AML-193 (cell line): ENCODE results near the gene CD177.
"Not testable (repeated sequence)": the region's sequence is repeated elsewhere in the genome, so short reads cannot be mapped to it uniquely, and the experiment has no call there.

ENCODE experiments used
- DNase-seq, 2 experiments: peaks; one replicate each; lab custom pipeline; 2025; lab: John Stamatoyannopoulos, UW

The CD177 gene

GRCh38 chr19:43353606-43354304 lies at the start of gene CD177:
TSS of gene CD177 (plus strand) at chr19:43353686. CDS start at chr19:43353715, 29 bp downstream.
- no peak for DNase-seq

- no peak for DNase-seq
Measured at GRCh38 chr19:43305642-43306041, 47.8 kb upstream of the CD177 start.

- DNase-seq = no peak
Measured at GRCh38 chr19:43306097-43306496, 47.4 kb upstream of the CD177 start.

- no peak for DNase-seq
Measured at GRCh38 chr19:43308244-43308815, 45.2 kb upstream of the CD177 start.

- no peak for DNase-seq
Measured at GRCh38 chr19:43309466-43309865, 44.0 kb upstream of the CD177 start.

- DNase-seq = no peak
Measured at GRCh38 chr19:43310221-43310620, 43.3 kb upstream of the CD177 start.

GRCh38 chr19:43311256-43311655 lies 42.2 kb upstream of the CD177 start:
- no peak for DNase-seq

- no peak for DNase-seq
Measured at GRCh38 chr19:43311706-43312105, 41.8 kb upstream of the CD177 start.

GRCh38 chr19:43313711-43314495 lies 39.6 kb upstream of the CD177 start:
- no peak for DNase-seq

GRCh38 chr19:43315851-43316250 lies 37.6 kb upstream of the CD177 start:
- no peak for DNase-seq

GRCh38 chr19:43316591-43317319 lies 36.7 kb upstream of the CD177 start:
- DNase-seq = no peak

- DNase-seq = no peak
Measured at GRCh38 chr19:43318203-43318602, 35.3 kb upstream of the CD177 start.

- DNase-seq = no peak
Measured at GRCh38 chr19:43318796-43319314, 34.6 kb upstream of the CD177 start.

- no peak for DNase-seq
Measured at GRCh38 chr19:43320546-43320945, 32.9 kb upstream of the CD177 start.

- not testable (repeated sequence) for DNase-seq
Measured at GRCh38 chr19:43326761-43327160, 26.7 kb upstream of the CD177 start.

- not testable (repeated sequence) for DNase-seq
Measured at GRCh38 chr19:43328561-43328960, 24.9 kb upstream of the CD177 start.

- DNase-seq = not testable (repeated sequence)
Measured at GRCh38 chr19:43329049-43329448, 24.4 kb upstream of the CD177 start.

GRCh38 chr19:43329989-43330388 lies 23.5 kb upstream of the CD177 start:
- DNase-seq = no peak

- DNase-seq = no peak
Measured at GRCh38 chr19:43330726-43331434, 22.6 kb upstream of the CD177 start.

GRCh38 chr19:43331435-43332010 lies 22.0 kb upstream of the CD177 start:
- no peak for DNase-seq
